Upper lobe of right lung (tissue), 1 donor: ENCODE data around the gene NCOA5. TPM values are rescaled to one million over a fixed set of nuclear protein-coding genes. Genes with fewer than 3 reads are reported as not detected.

Experiments
- total RNA-seq: library from RNA; stranded (reverse); fragmentation: NEBNext Ultra II Directional; extraction: Animal tissue kit (Norgen Biotek cat#: 25700); gene quantifications from one replicate; pipeline ENCODE4 v1.2.1, GENCODE V29; 2021
- donor health status: DM: no; HTN: yes; CAD: no; lungs with severe emphysema.

Gene NCOA5
- total RNA-seq, 1 donor from 2014 or later = 28.7 TPM

Other genes starting within 250 kb of the NCOA5 start
- 23.5 TPM for gene ACOT8, start 232.6 kb downstream of the NCOA5 start, total RNA-seq
- 4.0 TPM for gene ZSWIM3, start 232.3 kb downstream of the NCOA5 start, total RNA-seq
- 9.6 TPM for gene ZSWIM1, start 208.7 kb downstream of the NCOA5 start, total RNA-seq
- 1.3 TPM for gene SPATA25, start 202.3 kb downstream of the NCOA5 start, total RNA-seq
- 2.8 TPM for gene NEURL2, start 198.8 kb downstream of the NCOA5 start, total RNA-seq
- 164 TPM for gene CTSA, start 198.6 kb downstream of the NCOA5 start, total RNA-seq
- gene PLTP, start 177.8 kb downstream of the NCOA5 start, total RNA-seq = 65.9 TPM
- gene PCIF1, start 155.3 kb downstream of the NCOA5 start, total RNA-seq = 43.1 TPM
- gene ZNF335, start 117.8 kb downstream of the NCOA5 start, total RNA-seq = 19.1 TPM
- 5.5 TPM for gene MMP9, start 81.1 kb downstream of the NCOA5 start, total RNA-seq
- gene SLC12A5, start 60.7 kb downstream of the NCOA5 start, total RNA-seq = 2.0 TPM
- gene CD40, start 28.4 kb upstream of the NCOA5 start, total RNA-seq = 36.8 TPM
- 0.46 TPM for gene CDH22, start 218.5 kb upstream of the NCOA5 start, total RNA-seq